Activated CD8-positive, alpha-beta T cell treated with anti-CD3 and anti-CD28 coated beads for 36 hours (primary cell): ENCODE measurements around the gene PARP2. TPM values are rescaled to one million over a fixed set of nuclear protein-coding genes. Genes with fewer than 3 reads are reported as not detected.

Source experiments
- total RNA-seq, 2 experiments: library from RNA; stranded (reverse); gene quantifications; one replicate each; pipeline ENCODE4 v1.2.3, GENCODE V29; 2021

PARP2 gene
- total RNA-seq, 2 experiments from 2014 or later = 45.7 to 46.5 TPM

Other genes starting within 250 kb of the PARP2 start
- gene OR4K17, start 232.9 kb upstream of the PARP2 start, total RNA-seq = not detected
- not detected for gene OR4N5, start 204.8 kb upstream of the PARP2 start, total RNA-seq
- not detected for gene OR11G2, start 152.7 kb upstream of the PARP2 start, total RNA-seq
- gene OR11H6, start 119.9 kb upstream of the PARP2 start, total RNA-seq = not detected
- gene OR11H7, start 114.7 kb upstream of the PARP2 start, total RNA-seq = not detected
- gene OR11H4, start 104.3 kb upstream of the PARP2 start, total RNA-seq = not detected
- 10 to 100 TPM; 20.6 to 20.8 TPM for gene TTC5, start 37.7 kb upstream of the PARP2 start, total RNA-seq
- gene CCNB1IP1, start 10.4 kb upstream of the PARP2 start, total RNA-seq = 10 to 100 TPM; 79.0 to 82.7 TPM
- gene TEP1, start 69.9 kb downstream of the PARP2 start, total RNA-seq = 10 to 100 TPM; 22.8 to 25.3 TPM
- gene KLHL33, start 92.5 kb downstream of the PARP2 start, total RNA-seq = under 1 TPM; 0.54 to 0.59 TPM
- 10 to 100 TPM; 39.5 to 40.7 TPM for gene OSGEP, start 111.2 kb downstream of the PARP2 start, total RNA-seq
- 100 to 1,000 TPM; 196 to 211 TPM for gene APEX1, start 111.6 kb downstream of the PARP2 start, total RNA-seq
- gene PIP4P1, start 117.8 kb downstream of the PARP2 start, total RNA-seq = 10 to 100 TPM; 21.0 to 27.3 TPM
- gene PNP, start 125.8 kb downstream of the PARP2 start, total RNA-seq = 100 to 1,000 TPM; 176 to 183 TPM
- gene RNASE10, start 161.9 kb downstream of the PARP2 start, total RNA-seq = under 1 TPM in 1 of 2 experiments, not detected in 1; 0.23 TPM
- not detected for gene RNASE9, start 217.4 kb downstream of the PARP2 start, total RNA-seq
- not detected for gene RNASE11, start 244.4 kb downstream of the PARP2 start, total RNA-seq
- gene RNASE12, start 247.7 kb downstream of the PARP2 start, total RNA-seq = not detected